Caco-2 (cell line): Measurements from ENCODE around the gene TPD52L1. TPM values are rescaled to one million over a fixed set of nuclear protein-coding genes. Genes with fewer than 3 reads are reported as not detected.
A peak's percentile ranks its signal among the peaks of the same experiment; 100 is the strongest.

Experiments
- BruUV-seq: library from RNA; stranded (reverse); fragments of 400-500 nt; replicated peaks from 2 replicates; lab custom pipeline; 2021; lab: Mats Ljungman, UMichigan
- CTCF ChIA-PET: fragments of 300-600 bp; sonication (Branson Sonifier 250); formaldehyde crosslinking; loops from one replicate; lab custom pipeline; 2022; ENCODE audit warnings: antibody characterized with exemption; lab: Charles Lee
- POLR2A ChIA-PET: fragments of 300-600 bp; sonication (Branson Sonifier 250); formaldehyde crosslinking; loops from one replicate; lab custom pipeline; 2022; ENCODE audit warnings: antibody characterized with exemption; lab: Charles Lee
- DNase-seq, 2 experiments: peaks; one replicate each; pipeline versions ENCODE4 v3.0.0 to v3.0.0-alpha.2; 2020 to 2022
- H3K27me3 ChIP-seq: replicated peaks from 2 replicates; pipeline ENCODE4 v1.6.0; 2011; ENCODE audit warnings: low read length; ENCODE audit not compliant: control insufficient read depth, insufficient read depth
- H3K36me3 ChIP-seq: 2 replicates; pipeline ENCODE4 v1.5.1; 2011; ENCODE audit warnings: low read length; ENCODE audit not compliant: control insufficient read depth, insufficient read depth
- H3K4me1 ChIP-seq: fragments of 250-450 bp; sonication (Bioruptor Pico); 2 replicates; pipeline ENCODE4 v1.5.1; 2020; ENCODE audit warnings: mild to moderate bottlenecking
- H3K4me3 ChIP-seq: 2 replicates; pipeline ENCODE4 v1.5.1; 2011; ENCODE audit warnings: low read depth, mild to moderate bottlenecking, control low read depth, low read length
- H3K9me3 ChIP-seq: fragments of 250-450 bp; sonication (Bioruptor Pico); 2 replicates; pipeline ENCODE4 v1.5.1; 2020; ENCODE audit warnings: mild to moderate bottlenecking, moderate library complexity
- H3K27ac Mint-ChIP-seq: one replicate; pipeline ENCODE4 v1.8.0; 2022; ENCODE audit warnings: mixed read lengths; ENCODE audit not compliant: unreplicated experiment
- H3K27me3 Mint-ChIP-seq: one replicate; pipeline ENCODE4 v1.8.0; 2022; ENCODE audit warnings: mixed read lengths; ENCODE audit not compliant: insufficient read depth, unreplicated experiment
- H3K36me3 Mint-ChIP-seq: one replicate; pipeline ENCODE4 v1.8.0; 2022; ENCODE audit warnings: mild to moderate bottlenecking, mixed read lengths; ENCODE audit not compliant: insufficient read depth, unreplicated experiment
- H3K4me1 Mint-ChIP-seq: one replicate; pipeline ENCODE4 v1.8.0; 2022; ENCODE audit warnings: low read depth, mixed read lengths; ENCODE audit not compliant: unreplicated experiment
- H3K4me3 Mint-ChIP-seq: one replicate; pipeline ENCODE4 v1.8.0; 2022; ENCODE audit warnings: mild to moderate bottlenecking, moderate library complexity, mixed read lengths; ENCODE audit not compliant: unreplicated experiment
- H3K9me3 Mint-ChIP-seq: one replicate; pipeline ENCODE4 v1.8.0; 2022; ENCODE audit warnings: mixed read lengths; ENCODE audit not compliant: unreplicated experiment
- CTCF ChIP-seq, 2 experiments: fragments of 200-600 bp in 1 of 2; IDR thresholded peaks; 1 replicate in 1 of 2; 2 replicates in 1 of 2; pipeline versions ENCODE4 v1.5.1 to v1.8.0; 2011 to 2022; ENCODE audit warnings: antibody characterized with exemption in 1 of 2, control low read depth in 1 of 2, inconsistent platforms in 1 of 2, low read depth in 1 of 2, low read length in 1 of 2, mild to moderate bottlenecking in 1 of 2, moderate library complexity in 1 of 2; ENCODE audit not compliant: insufficient read depth in 1 of 2, severe bottlenecking in 1 of 2, unreplicated experiment in 1 of 2
- intact Hi-C: fragments of 100-400 bp; cut with micrococcal nuclease; formaldehyde crosslinking; loops from one replicate; pipeline ENCODE4 v1.10.0; 2022; ENCODE audit not compliant: unreplicated experiment
- total RNA-seq: library from RNA; stranded (reverse); gene quantifications from 2 replicates; pipeline ENCODE4 v1.2.3, GENCODE V29; 2022

TPD52L1 gene
- total RNA-seq, 1 experiment from 2014 or later, result 83.9 TPM

- peaks cover 31% of the 10 kb centered on the region for H3K4me1 ChIP-seq
- POLR2A ChIA-PET, result no interaction called here
- intact Hi-C loops, result loop anchor here (1.0 to 5.0 kb wide), 2 partner anchors 86 to 116 kb away; no protein-coding TSS in a partner anchor
- CTCF ChIA-PET, result interaction anchor here (0.9 kb wide), 1 partner anchor 447 kb away, joined by 3 read pairs; no protein-coding TSS in a partner anchor
- no peaks in the 10 kb centered on the region for H3K36me3 Mint-ChIP-seq
- DNase-seq, result no peak
- H3K4me3 ChIP-seq, result no peak overlapping the region
- peaks cover 24% of the 10 kb centered on the region for H3K4me1 Mint-ChIP-seq
- H3K4me3 Mint-ChIP-seq, result no peak overlapping the region
- BruUV-seq, result no TSS peak
- H3K9me3 ChIP-seq, result no peaks in the 10 kb centered on the region
- H3K27ac Mint-ChIP-seq, result peak overlapping the region; percentile 22
- peaks cover 14% of the 10 kb centered on the region for H3K9me3 Mint-ChIP-seq
- no peaks in the 10 kb centered on the region for H3K27me3 Mint-ChIP-seq
- no peaks in the 10 kb centered on the region for H3K36me3 ChIP-seq
- H3K27me3 ChIP-seq, result no peaks in the 10 kb centered on the region
- no peak for TF ChIP-seq CTCF (IDR thresholded peaks at IDR 0.05; ENCODE audit: insufficient read depth in 1 of 2, low read depth in 1 of 2, low read length in 1 of 2, severe bottlenecking in 1 of 2, unreplicated experiment in 1 of 2)
These were observed 154.5 kb downstream of the TPD52L1 start for GRCh38 chr6:125307964-125308615.

- Mint-ChIP-seq H3K27ac (no peak overlapping the region), H3K9me3 (no peaks in the 10 kb centered on the region), H3K27me3 (no peaks in the 10 kb centered on the region), H3K36me3 (no peaks in the 10 kb centered on the region), H3K4me3 (no peak overlapping the region), H3K4me1 (peaks cover 21% of the 10 kb centered on the region)
- BruUV-seq, result no TSS peak
- Histone ChIP-seq H3K36me3 (no peaks in the 10 kb centered on the region), H3K27me3 (no peaks in the 10 kb centered on the region), H3K4me3 (no peak overlapping the region), H3K4me1 (peaks cover 28% of the 10 kb centered on the region), H3K9me3 (no peaks in the 10 kb centered on the region)
- TF ChIP-seq CTCF (IDR thresholded peaks at IDR 0.05; ENCODE audit: insufficient read depth in 1 of 2, low read depth in 1 of 2, low read length in 1 of 2, severe bottlenecking in 1 of 2, unreplicated experiment in 1 of 2), result peak; percentile 59 to 68
- ChIA-PET CTCF (no interaction called here), POLR2A (no interaction called here)
- peak in 1 of 2 experiments; percentile 45 for DNase-seq
- intact Hi-C loops, result loop anchor here (1.0 to 10.0 kb wide), 7 partner anchors 196 to 646 kb away; partner anchors contain the start of gene HINT3
These were observed 157.5 kb downstream of the TPD52L1 start for GRCh38 chr6:125310994-125311649.

GRCh38 chr6:125312478-125312877, 158.9 kb downstream of the TPD52L1 start:
- ChIA-PET POLR2A (no interaction called here), CTCF (interaction anchor here (2.5 kb wide), 1 partner anchor 441 kb away, joined by 14 read pairs; no protein-coding TSS in a partner anchor)
- no peak for TF ChIP-seq CTCF (IDR thresholded peaks at IDR 0.05; ENCODE audit: insufficient read depth in 1 of 2, low read depth in 1 of 2, low read length in 1 of 2, severe bottlenecking in 1 of 2, unreplicated experiment in 1 of 2)
- no peaks in the 10 kb centered on the region for H3K36me3 ChIP-seq
- Mint-ChIP-seq H3K4me1 (peaks cover 8% of the 10 kb centered on the region), H3K36me3 (no peaks in the 10 kb centered on the region), H3K4me3 (no peak overlapping the region), H3K27me3 (peaks cover 3% of the 10 kb centered on the region), H3K9me3 (no peaks in the 10 kb centered on the region), H3K27ac (no peak overlapping the region)
- no peak overlapping the region for H3K4me3 ChIP-seq
- no peak for DNase-seq
- no peaks in the 10 kb centered on the region for H3K9me3 ChIP-seq
- no TSS peak for BruUV-seq
- H3K4me1 ChIP-seq, result peaks cover 14% of the 10 kb centered on the region
- H3K27me3 ChIP-seq, result no peaks in the 10 kb centered on the region
- intact Hi-C loops, result loop anchor here (5.0 to 10.0 kb wide), 5 partner anchors 195 to 645 kb away; partner anchors contain the start of gene HINT3
